ENCODE data around the gene DMRT2.

The DMRT2 gene

DNA sequence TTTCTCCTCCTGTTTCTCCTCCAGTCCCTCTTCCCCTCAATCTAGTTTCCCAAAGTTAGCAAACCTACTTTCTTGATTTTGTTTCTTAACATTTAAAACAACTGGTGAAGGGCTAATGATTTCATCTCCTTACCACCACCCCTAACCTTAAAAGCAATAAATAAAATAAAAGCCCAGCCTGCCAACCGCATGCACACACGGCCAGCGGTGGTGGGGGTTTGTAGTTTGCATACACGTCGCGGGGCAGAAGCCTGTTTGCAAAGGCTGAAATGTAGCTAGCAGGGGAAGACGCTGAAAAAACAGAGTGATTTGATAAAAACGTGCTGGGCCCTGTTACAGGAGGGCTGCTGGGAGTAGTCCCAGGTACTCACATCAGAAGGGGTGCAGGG, 1.9 kb upstream of the DMRT2 start:
- no peak for DNase-seq

DNA sequence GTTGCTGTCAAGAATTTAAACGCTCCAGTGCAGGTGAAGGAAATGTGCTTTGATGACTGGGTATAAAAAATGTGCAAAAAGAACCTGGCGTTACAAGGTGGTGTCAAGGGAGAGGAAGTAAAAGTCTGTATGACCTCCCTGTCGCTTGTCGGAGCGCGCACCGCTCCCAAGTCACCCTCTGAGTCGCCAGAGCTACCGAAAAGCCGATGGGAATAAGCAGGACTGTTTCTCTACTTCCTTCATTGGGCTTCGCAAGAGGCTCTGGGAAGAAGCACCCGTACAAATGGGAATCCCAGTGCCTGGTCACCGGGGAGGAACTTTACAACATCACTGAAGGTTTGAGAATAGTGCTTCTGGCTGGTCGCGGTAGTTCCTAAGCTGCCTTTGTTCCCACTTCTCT, 1.3 kb upstream of the DMRT2 start:
- no peak for DNase-seq

DNA sequence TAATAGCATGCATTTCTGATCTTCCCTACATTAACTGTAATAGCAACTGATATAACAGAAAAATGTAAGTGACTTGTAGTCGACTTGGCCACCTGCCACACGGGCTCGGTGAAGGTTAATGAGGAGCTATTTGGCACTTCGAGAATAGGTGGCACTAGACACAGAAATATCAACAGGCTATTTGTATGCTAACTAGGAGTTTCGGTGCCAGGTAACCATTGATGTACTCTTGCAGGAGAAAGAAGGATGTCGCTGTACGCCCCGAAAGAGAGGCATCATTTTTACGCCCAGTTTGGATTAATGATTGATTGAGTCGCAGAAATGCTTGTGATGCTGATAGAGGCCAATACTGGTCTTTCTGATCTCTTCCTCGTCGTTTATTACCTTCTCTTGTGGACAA, 516 bp upstream of the DMRT2 start:
- no peak for DNase-seq

DNA sequence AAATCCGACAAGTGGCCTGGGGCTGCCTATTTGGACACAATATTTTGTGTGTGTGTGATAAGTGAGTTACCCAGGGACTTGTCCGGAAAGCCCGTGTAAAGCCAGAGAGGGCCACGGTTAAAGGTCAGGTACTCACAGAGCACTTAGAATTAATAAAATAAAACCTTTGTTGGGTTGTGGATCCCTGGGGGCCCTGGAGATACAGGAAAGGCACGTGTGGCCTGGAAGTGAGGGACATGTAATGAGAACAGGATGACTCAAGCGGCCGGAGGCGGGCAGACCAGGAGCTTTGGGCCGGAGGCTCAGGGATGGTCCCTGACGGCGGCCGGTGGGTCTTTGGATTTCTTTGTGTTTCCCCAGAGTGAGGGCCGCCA, 1.0 kb downstream of the DMRT2 start:
- no peak for DNase-seq

DNA sequence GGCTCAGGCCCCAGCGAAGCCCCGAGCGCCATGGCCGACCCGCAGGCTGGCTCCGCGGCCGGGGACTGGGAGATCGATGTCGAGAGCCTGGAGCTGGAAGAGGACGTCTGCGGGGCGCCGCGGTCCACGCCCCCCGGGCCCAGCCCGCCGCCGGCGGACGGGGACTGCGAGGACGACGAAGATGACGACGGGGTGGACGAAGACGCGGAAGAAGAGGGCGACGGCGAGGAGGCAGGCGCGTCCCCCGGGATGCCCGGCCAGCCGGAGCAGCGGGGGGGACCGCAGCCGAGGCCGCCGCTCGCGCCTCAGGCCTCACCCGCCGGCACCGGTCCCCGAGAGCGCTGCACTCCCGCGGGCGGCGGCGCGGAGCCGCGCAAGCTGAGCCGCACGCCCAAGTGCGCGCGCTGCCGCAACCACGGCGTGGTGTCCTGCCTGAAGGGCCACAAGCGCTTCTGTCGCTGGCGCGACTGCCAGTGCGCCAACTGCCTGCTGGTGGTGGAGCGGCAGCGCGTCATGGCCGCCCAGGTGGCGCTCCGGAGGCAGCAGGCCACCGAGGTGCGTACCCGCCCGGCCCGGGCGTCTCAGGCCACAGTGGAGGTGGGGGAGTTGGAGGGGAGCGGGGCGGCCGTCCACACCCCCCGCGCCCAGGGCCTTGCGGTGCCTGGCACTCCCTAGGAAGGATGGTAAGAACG, 1.6 kb downstream of the DMRT2 start:
- no peak for DNase-seq

DNA sequence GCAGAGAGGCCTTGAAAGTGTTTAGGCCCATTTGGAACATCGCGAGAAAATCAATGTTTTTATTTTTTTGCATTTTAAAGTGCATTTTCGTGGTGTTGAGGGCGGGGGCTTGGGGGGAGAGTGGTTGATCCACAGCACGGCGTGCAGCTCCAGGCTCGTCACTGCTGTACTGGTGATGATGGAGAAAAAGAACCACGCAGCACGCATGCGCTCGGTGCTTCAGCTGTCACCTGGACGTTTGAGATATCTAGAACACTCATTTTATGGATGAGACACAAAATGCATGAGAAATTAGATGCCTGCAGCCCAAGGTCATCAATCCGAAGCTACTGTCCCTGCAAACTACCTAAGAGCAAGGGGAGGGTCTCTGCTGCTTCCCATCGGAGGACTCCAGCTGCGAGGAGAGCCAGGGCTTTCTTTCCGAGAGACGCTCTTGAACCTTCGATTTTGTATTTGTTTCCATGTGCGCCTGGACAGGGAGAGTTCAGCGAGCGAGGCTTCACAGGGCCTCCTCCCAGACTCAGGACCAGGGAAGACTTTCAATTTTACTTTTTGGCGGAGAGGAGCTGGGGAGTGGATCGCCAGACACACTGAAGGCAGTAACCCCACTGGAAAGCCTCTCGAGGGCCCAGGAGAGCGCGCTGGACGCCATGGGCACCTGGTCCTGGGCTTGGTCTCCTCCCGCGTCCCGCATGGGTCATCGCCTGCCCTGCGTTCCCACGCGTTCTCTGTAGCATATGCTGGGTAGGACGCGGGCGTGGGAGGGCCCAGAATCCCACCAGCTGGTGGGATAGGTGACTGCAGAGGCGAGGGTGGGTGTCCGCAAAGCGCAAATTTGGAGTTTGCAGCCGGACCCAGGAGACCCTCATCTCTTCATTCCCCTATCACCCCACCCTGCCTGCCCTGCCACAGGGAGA, 2.5 kb downstream of the DMRT2 start:
- no peak for DNase-seq

DNA sequence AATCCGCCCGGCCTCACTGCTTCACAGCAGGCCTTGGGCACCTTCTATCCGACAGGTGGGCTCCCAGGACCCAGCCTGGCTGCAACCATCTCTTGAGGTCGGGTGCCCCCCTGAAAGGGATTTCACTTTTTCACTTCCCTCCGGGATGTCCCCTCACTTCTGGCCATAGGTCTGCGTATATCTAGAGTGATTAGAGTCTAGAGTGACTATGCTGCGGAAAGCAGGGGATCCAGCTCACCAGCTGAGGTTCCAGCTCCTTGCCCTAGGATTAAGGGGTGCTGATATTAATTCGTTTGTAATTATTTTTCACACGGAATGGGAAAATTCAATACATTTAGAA, 3.1 kb downstream of the DMRT2 start:
- no peak for DNase-seq

DNA sequence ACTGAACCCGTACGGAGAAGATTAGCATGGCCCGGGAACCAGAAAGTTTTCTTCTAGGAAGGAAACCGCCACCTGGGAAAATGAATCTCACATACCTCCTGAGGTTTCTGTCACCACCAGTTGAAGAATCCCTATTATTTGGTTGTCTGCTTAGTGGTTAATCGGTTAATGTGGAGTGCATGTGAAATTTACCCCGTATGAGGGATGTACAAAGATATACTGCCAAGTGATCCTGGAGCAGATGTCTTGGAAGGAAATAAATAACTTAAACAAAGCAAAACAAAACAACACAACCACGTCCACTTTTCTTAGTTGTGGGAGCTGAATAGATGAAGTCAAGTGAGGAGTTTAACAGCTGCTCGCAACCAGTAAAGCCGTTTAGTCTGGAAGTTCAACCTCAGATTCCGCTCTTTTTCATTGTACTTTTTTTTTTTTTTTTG, 3.8 kb downstream of the DMRT2 start:
- no peak for DNase-seq

DNA sequence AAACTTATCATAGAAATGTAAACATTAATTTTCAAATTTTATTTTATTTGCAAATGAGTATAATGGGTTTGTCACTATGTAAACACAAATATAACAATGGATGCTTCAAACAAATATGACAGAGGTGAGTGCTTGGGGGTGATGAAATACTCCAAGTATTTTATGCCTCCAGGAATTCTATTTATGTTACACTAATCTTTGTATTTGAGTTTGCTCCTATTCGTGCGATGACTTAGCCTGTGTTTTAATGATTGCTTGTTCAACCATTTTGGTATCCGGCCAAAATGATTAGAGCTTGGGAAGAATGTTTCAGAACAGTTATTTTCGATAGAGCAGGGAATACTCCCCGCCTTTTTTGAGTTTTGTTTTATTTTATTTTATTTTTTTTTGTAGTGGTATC, 5.0 kb downstream of the DMRT2 start:
- no peak for DNase-seq

DNA sequence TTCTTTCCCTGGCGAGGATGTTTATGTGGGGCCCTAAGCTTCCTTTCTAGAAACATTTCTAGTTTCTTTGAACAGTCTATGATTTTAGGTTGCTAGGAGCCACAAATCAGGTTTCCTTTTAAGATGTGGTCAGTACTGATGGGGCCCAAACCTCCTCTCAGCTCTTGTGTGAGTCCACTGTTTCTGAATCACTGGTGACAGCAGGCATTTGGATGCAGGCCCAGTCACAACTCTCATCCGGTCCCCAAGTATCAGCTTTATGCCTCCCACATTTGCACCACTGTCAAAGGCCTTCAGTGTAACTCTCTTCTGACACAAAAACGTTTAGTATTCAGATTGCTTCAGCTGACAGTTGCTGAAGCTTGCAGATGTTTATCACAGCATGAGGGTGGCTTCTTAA, 7.8 kb downstream of the DMRT2 start:
- DNase-seq: no peak

DNA sequence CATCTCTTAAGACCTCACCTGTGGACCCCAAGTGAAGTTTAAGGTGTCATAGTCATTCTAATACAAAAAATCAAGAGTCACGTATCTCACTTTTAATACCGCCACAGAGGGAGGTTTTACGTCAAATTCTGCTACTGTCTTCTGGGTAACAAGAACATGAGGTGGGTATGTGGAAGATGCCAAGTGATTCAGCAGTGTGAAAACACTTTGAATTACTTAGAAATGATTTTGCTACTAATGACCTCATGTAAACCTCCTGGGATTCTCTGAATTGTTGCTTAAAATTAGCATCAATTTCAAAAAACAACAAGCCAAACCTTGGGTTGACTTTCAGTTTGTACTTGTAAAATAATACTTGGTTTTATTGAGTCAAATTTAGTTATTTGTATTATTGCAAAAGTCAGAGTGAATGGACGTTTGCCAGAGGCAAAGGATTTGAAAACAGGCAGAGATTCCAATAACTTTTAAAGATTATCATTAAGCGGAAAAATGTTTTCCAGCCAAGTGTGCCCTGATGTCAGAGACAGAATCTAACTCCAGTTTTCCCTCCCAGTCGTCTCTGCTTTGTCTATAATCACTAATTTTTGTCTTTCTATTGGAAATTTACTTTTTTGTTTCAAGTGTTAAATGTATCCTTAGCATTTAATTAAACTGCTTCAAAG, 8.8 kb downstream of the DMRT2 start:
- DNase-seq: no peak

DNA sequence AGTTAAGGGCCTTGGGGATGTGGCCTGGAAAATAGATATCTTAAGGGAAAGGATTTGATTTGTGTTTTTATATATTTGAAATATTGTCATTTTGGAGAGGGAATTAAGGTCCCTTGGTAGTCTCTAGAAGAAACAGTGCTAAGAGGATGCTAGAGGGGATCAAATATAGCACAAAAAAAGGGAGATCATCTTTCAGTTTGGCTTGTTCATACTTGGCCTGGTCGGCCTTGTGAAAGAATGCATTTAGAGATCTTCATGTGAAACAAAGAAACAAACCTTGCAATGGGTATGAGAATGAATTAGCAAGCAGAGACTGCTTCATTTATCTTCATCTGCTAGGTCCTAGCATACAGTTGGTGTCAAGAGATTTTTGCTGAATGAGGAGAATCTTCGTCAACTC, 15.0 kb downstream of the DMRT2 start:
- no peak for DNase-seq

DNA sequence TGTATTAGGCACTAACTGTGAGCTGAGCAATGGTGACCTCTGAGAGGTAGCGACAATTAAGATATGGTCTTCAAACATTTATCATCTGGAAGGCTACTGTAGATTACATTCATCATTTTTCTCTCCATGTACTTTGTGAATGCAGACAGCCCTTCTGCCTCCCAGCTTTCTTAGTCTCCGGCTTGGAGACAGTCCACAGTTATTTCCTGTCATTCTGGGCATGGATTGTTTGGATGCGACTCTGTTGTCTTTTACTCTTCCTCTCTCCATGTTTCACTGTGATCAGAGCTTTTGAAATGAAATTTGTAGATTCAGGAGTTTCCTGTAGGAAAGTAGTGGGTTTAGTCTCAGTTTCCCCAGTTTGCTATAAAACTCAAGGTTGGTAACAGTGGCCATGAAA, 20.5 kb downstream of the DMRT2 start:
- no peak for DNase-seq

DNA sequence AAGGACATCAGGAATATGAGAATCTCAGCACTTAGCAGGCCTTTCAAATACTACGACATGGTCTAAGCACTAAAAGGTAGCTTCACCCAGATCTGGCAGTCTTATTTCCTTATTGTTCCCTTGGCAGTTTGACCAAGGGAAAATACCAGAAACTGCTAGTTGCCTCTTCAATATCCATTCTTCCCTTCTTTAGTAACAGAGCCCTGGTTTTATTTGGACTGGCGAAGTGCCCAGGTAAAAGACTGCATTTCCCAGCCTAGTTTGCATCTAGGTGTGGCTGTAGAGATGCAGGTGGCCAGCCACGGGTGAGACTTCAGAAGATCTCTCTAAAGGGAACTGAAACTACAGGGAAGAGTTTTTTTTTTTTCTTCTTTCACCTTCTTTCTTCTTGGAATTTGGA, 21.6 kb downstream of the DMRT2 start:
- no peak for DNase-seq

DNA sequence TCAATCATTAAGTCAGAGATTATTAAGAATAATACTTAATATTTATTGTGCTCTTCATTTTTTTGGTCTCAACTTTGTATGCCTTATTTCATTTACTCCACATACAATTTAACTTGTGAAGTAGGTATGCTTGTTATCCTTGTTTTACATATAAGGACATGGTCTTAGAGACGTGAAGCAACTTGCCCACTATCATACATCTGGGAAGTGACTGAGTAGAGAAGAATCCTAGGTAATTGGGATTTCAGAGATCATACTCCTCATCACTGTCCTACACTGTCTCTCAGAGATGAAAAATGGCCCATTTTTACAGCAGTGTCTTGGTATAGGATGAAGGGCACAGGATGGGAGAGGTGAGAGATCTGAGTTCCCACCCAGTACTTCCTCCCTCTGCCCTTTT, 23.3 kb downstream of the DMRT2 start:
- no peak for DNase-seq

DNA sequence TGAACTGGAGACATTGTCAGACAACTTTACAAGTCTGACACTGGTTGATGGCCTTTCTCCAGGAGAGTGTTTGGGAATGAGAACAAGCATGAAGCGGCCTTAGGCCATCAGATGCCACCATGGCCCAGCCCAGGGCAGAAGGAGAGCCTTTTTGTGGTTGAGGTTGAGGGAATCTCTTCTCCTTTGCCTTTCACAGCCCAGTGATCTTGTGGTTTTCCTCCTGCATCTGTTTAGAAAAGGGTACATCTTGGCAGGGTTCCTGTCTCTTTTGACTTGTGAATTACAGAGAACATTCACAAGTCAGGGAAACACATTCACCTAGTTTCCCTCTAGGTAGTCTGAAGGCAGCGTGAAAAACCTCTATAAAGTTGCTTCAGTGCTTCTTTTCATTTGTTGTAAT, 27.5 kb downstream of the DMRT2 start:
- no peak for DNase-seq

DNA sequence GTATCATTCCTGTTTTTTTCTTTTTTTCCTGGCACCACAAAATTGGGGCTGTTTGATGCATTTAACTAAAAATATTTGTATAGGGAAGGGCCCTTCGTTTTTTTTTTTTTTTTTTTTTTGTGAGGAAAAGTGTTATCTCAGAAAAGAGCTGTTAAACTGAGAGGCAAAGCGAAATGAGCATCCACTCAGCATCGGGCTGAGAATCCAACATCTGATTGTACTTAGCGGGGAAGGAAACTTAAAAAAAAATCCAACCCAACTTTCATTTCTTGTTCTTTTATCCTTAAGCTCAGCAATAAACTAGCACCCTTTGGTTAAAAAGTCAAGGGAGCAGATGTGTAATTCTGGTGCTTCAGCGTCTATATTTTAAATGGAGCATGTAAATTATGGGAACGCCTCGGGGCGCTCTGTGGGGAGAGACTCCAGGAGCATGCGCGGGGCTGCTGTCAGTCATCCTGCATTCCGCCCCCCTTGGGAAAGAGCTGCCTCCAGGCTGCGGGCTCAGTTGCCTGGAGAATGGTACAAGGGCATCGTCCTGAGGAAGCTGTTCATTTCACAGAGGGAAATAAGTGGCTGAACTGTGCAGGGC, 33.3 kb downstream of the DMRT2 start:
- DNase-seq: no peak

DNA sequence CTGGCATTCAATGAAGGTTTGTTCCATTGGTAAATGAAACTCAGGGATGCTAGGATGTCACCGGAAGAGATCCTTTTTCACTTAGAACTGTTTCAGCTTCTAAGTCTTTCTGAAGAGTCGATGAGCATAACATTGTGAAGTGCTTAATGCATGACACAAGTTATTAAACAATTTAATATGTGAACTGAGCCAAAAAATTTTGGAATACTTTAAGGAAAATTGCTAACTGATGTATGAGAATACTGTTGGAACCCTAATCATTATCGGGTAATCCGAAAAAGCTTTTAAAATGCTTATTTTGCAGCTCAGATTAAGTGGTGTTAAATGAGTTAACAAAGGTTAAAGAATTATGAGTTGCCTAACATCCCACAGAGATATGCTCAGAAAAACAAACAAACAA, 34.9 kb downstream of the DMRT2 start:
- DNase-seq: no peak

DNA sequence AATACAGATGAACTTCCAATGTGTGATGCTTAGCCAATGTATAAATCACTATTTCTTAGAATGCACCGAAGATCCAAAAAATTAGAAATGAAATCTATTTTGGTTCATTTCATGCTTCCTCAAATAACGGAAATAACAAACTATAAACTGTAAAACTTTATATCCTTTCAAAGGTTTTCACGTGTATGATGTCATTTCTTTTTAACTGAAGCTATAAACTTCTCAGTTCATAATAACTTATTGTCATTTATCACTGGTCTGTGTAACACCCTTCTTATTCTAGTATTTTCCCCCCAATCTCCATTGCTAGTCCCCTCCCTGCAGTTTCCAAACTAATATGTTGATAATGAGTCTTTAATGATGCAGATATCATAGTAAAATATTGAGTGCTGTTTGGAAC, 36.4 kb downstream of the DMRT2 start:
- no peak for DNase-seq

DNA sequence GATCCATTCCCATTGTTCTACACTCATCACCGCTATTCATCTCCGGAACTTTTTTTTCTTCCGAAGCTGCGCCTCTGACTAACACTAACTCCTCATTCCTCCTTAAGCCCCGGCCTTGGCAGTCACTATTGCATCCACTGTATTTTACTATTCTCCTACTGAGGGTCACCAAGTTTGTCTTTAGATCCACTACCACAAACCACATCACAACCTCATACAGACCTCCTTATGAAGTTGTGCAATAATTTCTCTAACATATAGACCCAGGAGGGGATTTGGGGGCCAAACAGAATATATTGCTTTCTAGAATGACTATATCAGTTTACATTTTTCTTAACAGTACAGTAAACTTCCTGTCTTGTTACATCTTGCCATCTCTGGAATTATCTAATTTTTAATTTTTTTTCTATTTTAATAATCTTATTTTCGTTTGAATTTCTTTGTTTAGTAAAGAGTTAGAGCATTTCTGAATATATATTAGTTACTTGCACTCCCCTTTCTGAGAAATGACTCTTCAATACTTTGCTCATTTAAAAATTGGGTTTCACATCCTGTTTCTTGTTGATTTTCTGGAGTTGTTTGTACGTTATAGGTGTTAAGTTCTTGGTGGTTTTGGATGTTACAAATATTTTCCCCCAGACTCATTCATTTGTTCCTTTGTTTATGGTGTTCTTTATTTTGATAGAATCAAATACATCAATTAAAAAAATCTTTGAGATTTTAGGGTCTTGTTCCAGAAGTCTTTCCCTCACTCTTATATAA, 37.1 kb downstream of the DMRT2 start:
- no peak for DNase-seq

DNA sequence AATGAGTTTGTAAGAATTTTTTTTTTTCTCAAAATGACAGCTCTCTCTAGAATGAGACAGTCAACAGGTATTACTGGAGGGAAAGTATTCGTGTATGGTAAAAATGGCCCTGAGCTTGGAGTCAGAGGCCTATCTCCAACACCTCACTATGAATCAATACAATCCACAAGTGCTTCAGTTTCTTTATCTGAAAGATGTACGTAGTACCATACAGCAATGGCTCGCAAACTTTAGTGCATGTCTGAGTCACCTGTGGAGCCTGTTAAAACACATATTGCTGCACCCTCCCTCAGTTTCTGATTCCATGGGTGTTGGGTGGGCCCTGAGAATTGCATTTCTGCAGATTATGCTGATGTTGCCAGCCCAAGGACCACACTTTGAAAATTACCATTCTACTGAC, 44.6 kb downstream of the DMRT2 start:
- DNase-seq: no peak

DNA sequence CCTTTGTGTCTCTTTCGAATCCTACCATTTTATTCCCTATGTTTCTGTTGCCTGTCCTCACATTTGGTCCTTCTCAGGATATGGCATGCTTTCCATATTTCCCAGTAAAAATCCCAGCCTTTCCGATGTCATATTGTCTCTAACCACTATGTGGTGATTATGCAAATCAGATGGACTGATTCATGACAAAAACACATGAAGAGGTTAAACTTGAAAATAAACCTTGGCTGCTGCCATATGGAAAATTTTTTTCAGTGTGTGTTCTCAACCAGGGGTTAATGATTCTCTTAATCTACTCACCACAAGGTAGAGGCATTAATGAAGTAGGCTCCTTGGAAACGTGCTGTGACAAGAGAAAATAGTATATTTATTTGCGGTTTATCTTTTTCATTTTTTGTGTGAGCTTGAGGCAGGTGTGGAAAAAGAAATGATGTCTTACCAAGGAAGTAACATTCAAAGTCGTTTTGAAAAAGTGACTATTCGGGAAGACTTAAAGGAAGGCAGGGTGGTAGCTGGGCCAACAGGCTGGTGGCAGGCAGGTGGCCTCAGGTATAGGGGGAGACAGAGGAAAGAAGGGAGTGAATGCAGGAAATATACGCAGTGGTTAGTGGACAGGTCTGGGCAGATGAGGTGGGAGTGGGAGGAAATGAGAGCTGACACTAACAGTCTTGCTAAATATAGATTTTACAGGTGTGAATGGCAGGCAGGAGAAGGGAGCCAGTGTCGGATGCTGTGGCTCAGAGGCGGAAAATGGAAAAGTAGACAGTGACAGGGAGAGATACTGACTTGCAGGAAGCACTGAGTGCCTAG, 46.2 kb downstream of the DMRT2 start:
- no peak for DNase-seq
